ENCODE data around the gene UNC5A. TPM values are rescaled to one million over a fixed set of nuclear protein-coding genes. Genes with fewer than 3 reads are reported as not detected.
A peak's percentile ranks its signal among the peaks of the same experiment; 100 is the strongest.

UNC5A gene
- total RNA-seq, 1 experiment from 2014 or later: 10.1 TPM

GRCh38 chr5:176836811-176837706 lies 26.7 kb downstream of the UNC5A start (continued):
- no peak for TF ChIP-seq SIN3A (IDR thresholded peaks at IDR 0.05; ENCODE audit: low read depth)
- TF ChIP-seq JUND (IDR thresholded peaks at IDR 0.05): no peak
- no peak for TF ChIP-seq ELF1 (IDR thresholded peaks at IDR 0.05; ENCODE audit: borderline replicate concordance, low read depth)
- no peak for TF ChIP-seq FOSL1 (IDR thresholded peaks at IDR 0.05; ENCODE audit: low read depth)

- Histone ChIP-seq H3K27me3 (ENCODE audit: insufficient read depth, low read length) (no peaks in the 10 kb centered on the region), H3K27ac (ENCODE audit: low read depth, low read length) (no peak overlapping the region), H3K4me1 (ENCODE audit: control insufficient read depth in 1 of 2, insufficient read depth in 2 of 2, low read length in 2 of 2) (no peaks in the 10 kb centered on the region), H3K79me2 (ENCODE audit: insufficient read depth, low read length) (no peaks in the 10 kb centered on the region), H3K4me2 (ENCODE audit: low read length) (no peak overlapping the region), H3K9ac (ENCODE audit: low read length) (no peak overlapping the region), H3K36me3 (ENCODE audit: control insufficient read depth in 1 of 2, insufficient read depth in 2 of 2, low read length in 2 of 2) (no peaks in the 10 kb centered on the region), H2AFZ (ENCODE audit: low read depth, low read length, poor library complexity, severe bottlenecking) (no peak overlapping the region), H3K9me2 (ENCODE audit: insufficient read depth) (no peaks in the 10 kb centered on the region), H3K9me3 (ENCODE audit: control insufficient read depth in 1 of 2, insufficient read depth in 1 of 2, low read depth in 1 of 2, low read length in 2 of 2) (no peaks in the 10 kb centered on the region), H4K20me1 (ENCODE audit: insufficient read depth) (no peaks in the 10 kb centered on the region), H3K4me3 (replicated peaks in 1 of 2; ENCODE audit: low read depth in 1 of 2, low read length in 2 of 2) (no peak overlapping the region)
- no TSS peak for BruUV-seq (replicated peaks)
- CTCF ChIA-PET: no interaction called here
- POLR2A ChIA-PET: interaction anchor here (0.5 kb wide), 1 partner anchor 19 kb away, joined by 3 read pairs; no protein-coding TSS in a partner anchor
- RAD21 ChIA-PET (ENCODE audit: low non-redundant PET in 1 of 2, low total read pairs in 2 of 2, uncharacterized antibody in 2 of 2, unreplicated experiment in 2 of 2): no interaction called here
- ATAC-seq (peak; percentile 98), DNase-seq (ENCODE audit: low read depth, low spot score) (peak; percentile 61)
- peak; percentile 100 for TF ChIP-seq SIN3A (IDR thresholded peaks at IDR 0.05; ENCODE audit: low read depth)
- no peak for TF ChIP-seq ELF1 (IDR thresholded peaks at IDR 0.05; ENCODE audit: borderline replicate concordance, low read depth)
- peak; percentile 27 for TF ChIP-seq TCF7L2 (IDR thresholded peaks at IDR 0.05; ENCODE audit: borderline replicate concordance, extremely low read depth, insufficient read depth, insufficient read length)
- no peak for TF ChIP-seq SP1 (IDR thresholded peaks at IDR 0.05; ENCODE audit: low read depth)
- peak; percentile 97 for TF ChIP-seq CBX3 (IDR thresholded peaks at IDR 0.05; ENCODE audit: low read depth)
- peak; percentile 72 for TF ChIP-seq POLR2AphosphoS5 (IDR thresholded peaks at IDR 0.05; ENCODE audit: low read depth, low read length)
- TF ChIP-seq FOSL1 (IDR thresholded peaks at IDR 0.05; ENCODE audit: low read depth): no peak
- TF ChIP-seq MAX (IDR thresholded peaks at IDR 0.05): peak; percentile 93
- peak; percentile 53 for TF ChIP-seq YY1 (IDR thresholded peaks at IDR 0.05; ENCODE audit: extremely low read depth, insufficient replicate concordance, low read depth, low read length)
- intact Hi-C loops (cut with micrococcal nuclease): no loop called here
Observed at GRCh38 chr5:176837707-176838115, 27.4 kb downstream of the UNC5A start.
